Suprapubic skin (tissue), 4 donors: ENCODE results near the gene YJU2. TPM values are rescaled to one million over a fixed set of nuclear protein-coding genes. Genes with fewer than 3 reads are reported as not detected.

Experiments used
- DNase-seq, 2 donors: peaks; one replicate each; pipeline ENCODE4 v3.0.0-alpha.2; 2019; ENCODE audit warnings: low spot score in 2 of 2
- H3K27ac ChIP-seq: fragments of 200-600 bp; sonication (generic); one replicate; pipeline ENCODE4 v1.5.1; 2019
- H3K27me3 ChIP-seq: fragments of 200-600 bp; sonication (generic); one replicate; pipeline ENCODE4 v1.5.1; 2019
- H3K36me3 ChIP-seq: fragments of 200-600 bp; sonication (generic); one replicate; pipeline ENCODE4 v1.5.1; 2019
- H3K4me1 ChIP-seq: fragments of 200-600 bp; sonication (generic); one replicate; pipeline ENCODE4 v1.5.1; 2019
- H3K4me3 ChIP-seq: fragments of 200-600 bp; sonication (generic); one replicate; pipeline ENCODE4 v1.5.1; 2019; ENCODE audit warnings: mild to moderate bottlenecking
- H3K9me3 ChIP-seq: fragments of 200-600 bp; sonication (generic); one replicate; pipeline ENCODE4 v1.5.1; 2019
- CTCF ChIP-seq, 2 donors: fragments of 200-600 bp in 1 of 2; fragments of 450-650 bp in 1 of 2; sonication (generic) in 1 of 2; IDR thresholded peaks; one replicate each; pipeline ENCODE4 v1.5.1; 2016 to 2019; ENCODE audit warnings: antibody characterized with exemption in 2 of 2, mild to moderate bottlenecking in 1 of 2, moderate library complexity in 1 of 2
- EP300 ChIP-seq: sonication (generic); formaldehyde crosslinking; IDR thresholded peaks from one replicate; pipeline ENCODE4 v1.6.1; 2017; ENCODE audit warnings: antibody characterized with exemption
- POLR2A ChIP-seq, 2 donors: fragments of 450-650 bp; IDR thresholded peaks; one replicate each; pipeline ENCODE4 v1.6.1; 2017; ENCODE audit warnings: antibody characterized with exemption in 2 of 2, mild to moderate bottlenecking in 2 of 2, moderate library complexity in 2 of 2
- POLR2AphosphoS5 ChIP-seq, 3 donors: sonication (generic); formaldehyde crosslinking; IDR thresholded peaks; one replicate each; pipeline ENCODE4 v1.6.1; 2017; ENCODE audit warnings: antibody characterized with exemption in 3 of 3
- WGBS: methylation state at CpG from one replicate; pipeline ENCODE4 v1.1.5; 2018; 5-methylcytosine and 5-hydroxymethylcytosine counted together
- total RNA-seq, 4 donors: library from RNA; depleted of rRNA; stranded (reverse); fragments of >200 nt; gene quantifications; one replicate each; pipeline ENCODE4 v1.1.0, GENCODE V29; 2016

Gene YJU2
- total RNA-seq, 4 donors from 2014 or later, result 23.3 to 34.3 (median 26.9) TPM

- whole genome bisulfite sequencing, result 86% methylated on average over 2 of the region's 2 CpGs
- H3K36me3 ChIP-seq, result no peaks in the 10 kb centered on the region
- H3K4me3 ChIP-seq, result no peak overlapping the region
- peaks cover 14% of the 10 kb centered on the region for H3K4me1 ChIP-seq
- H3K9me3 ChIP-seq, result no peaks in the 10 kb centered on the region
- H3K27ac ChIP-seq, result no peak overlapping the region
- peaks cover 44% of the 10 kb centered on the region for H3K27me3 ChIP-seq
- no peak for DNase-seq
- TF ChIP-seq EP300, result no peak
- no peak for TF ChIP-seq POLR2A (IDR thresholded peaks at IDR 0.05)
- no peak for TF ChIP-seq CTCF (IDR thresholded peaks at IDR 0.05)
- no peak for TF ChIP-seq POLR2AphosphoS5 (IDR thresholded peaks at IDR 0.05)
Observed at GRCh38 chr19:4200940-4201542, 45.8 kb upstream of the YJU2 start.

GRCh38 chr19:4201798-4202197 lies 45.1 kb upstream of the YJU2 start:
- TF ChIP-seq POLR2A (IDR thresholded peaks at IDR 0.05) (no peak), CTCF (IDR thresholded peaks at IDR 0.05) (no peak), POLR2AphosphoS5 (IDR thresholded peaks at IDR 0.05) (no peak)

GRCh38 chr19:4206818-4207484 lies 39.9 kb upstream of the YJU2 start:
- no peak overlapping the region for H3K27ac ChIP-seq
- DNase-seq, result no peak
- peaks cover 25% of the 10 kb centered on the region for H3K27me3 ChIP-seq
- WGBS, result 85% methylated on average over 10 of the region's 10 CpGs
- no peak for TF ChIP-seq CTCF (IDR thresholded peaks at IDR 0.05)
- TF ChIP-seq POLR2A (IDR thresholded peaks at IDR 0.05), result no peak
- no peak for TF ChIP-seq POLR2AphosphoS5 (IDR thresholded peaks at IDR 0.05)
- no peak for TF ChIP-seq EP300
- H3K4me3 ChIP-seq, result no peak overlapping the region
- H3K9me3 ChIP-seq, result no peaks in the 10 kb centered on the region
- H3K36me3 ChIP-seq, result no peaks in the 10 kb centered on the region
- H3K4me1 ChIP-seq, result peaks cover 6% of the 10 kb centered on the region

More at GRCh38 chr19:4201798-4202197, 45.1 kb upstream of the YJU2 start:
- Histone ChIP-seq H3K27ac (no peak overlapping the region), H3K36me3 (no peaks in the 10 kb centered on the region), H3K9me3 (no peaks in the 10 kb centered on the region), H3K4me3 (no peak overlapping the region), H3K4me1 (peaks cover 14% of the 10 kb centered on the region), H3K27me3 (peaks cover 37% of the 10 kb centered on the region)
- DNase-seq, result no peak
- 87% methylated on average over 4 of the region's 4 CpGs for WGBS

GRCh38 chr19:4208385-4209094 lies 38.3 kb upstream of the YJU2 start:
- no peak for DNase-seq
- no peak overlapping the region for H3K27ac ChIP-seq
- H3K9me3 ChIP-seq, result no peaks in the 10 kb centered on the region
- peaks cover 34% of the 10 kb centered on the region for H3K27me3 ChIP-seq
- H3K4me3 ChIP-seq, result no peak overlapping the region
- TF ChIP-seq EP300 (no peak), CTCF (IDR thresholded peaks at IDR 0.05) (peak in 1 of 2 donors; percentile 7)
- H3K36me3 ChIP-seq, result no peaks in the 10 kb centered on the region
- peaks cover 6% of the 10 kb centered on the region for H3K4me1 ChIP-seq
- 69% methylated on average over 11 of the region's 13 CpGs for WGBS

GRCh38 chr19:4210166-4210731 lies 36.6 kb upstream of the YJU2 start:
- TF ChIP-seq POLR2AphosphoS5 (IDR thresholded peaks at IDR 0.05), result no peak
- no peak for TF ChIP-seq POLR2A (IDR thresholded peaks at IDR 0.05)
- no peak for TF ChIP-seq CTCF (IDR thresholded peaks at IDR 0.05)
- no peak for TF ChIP-seq EP300
- H3K27ac ChIP-seq, result no peak overlapping the region
- WGBS, result 67% methylated on average over 15 of the region's 15 CpGs
- no peak for DNase-seq
- no peaks in the 10 kb centered on the region for H3K9me3 ChIP-seq
- no peak overlapping the region for H3K4me3 ChIP-seq
- H3K36me3 ChIP-seq, result no peaks in the 10 kb centered on the region
- no peaks in the 10 kb centered on the region for H3K4me1 ChIP-seq
- H3K27me3 ChIP-seq, result peaks cover 44% of the 10 kb centered on the region
